K562 (cell line): ENCODE results near the gene NECAB3. TPM values are rescaled to one million over a fixed set of nuclear protein-coding genes. Genes with fewer than 3 reads are reported as not detected.
A peak's percentile ranks its signal among the peaks of the same experiment; 100 is the strongest.

Experiments used
- ATAC-seq: fragments of 200-7000 bp; cut with Tn5 transposase; 3 replicates; pipeline ENCODE4 v1.9.1; 2020; ENCODE audit warnings: moderate library complexity
- BruUV-seq: library from RNA; stranded (reverse); fragments of 400-500 nt; replicated peaks from 2 replicates; lab custom pipeline; 2021; lab: Mats Ljungman, UMichigan
- CTCF ChIA-PET: fragments of 300-600 bp; formaldehyde crosslinking; extraction: SDS; loops from one replicate; lab custom pipeline; 2021; ENCODE audit warnings: low intra/inter-chr PET ratio; lab: Yijun Ruan, JAX
- POLR2A ChIA-PET: fragments of 300-600, 350-650 bp; sonication (Branson Sonifier 250); formaldehyde crosslinking; extraction: SDS; loops from one replicate; lab custom pipeline; 2021; ENCODE audit warnings: antibody characterized with exemption, inconsistent platforms; lab: Yijun Ruan, JAX
- DNase-seq, 4 experiments: peaks; one replicate each; pipeline versions ENCODE4 v3.0.0 to v3.0.0-alpha.2; 2011 to 2018; ENCODE audit warnings: low spot score in 3 of 4, mixed read lengths in 3 of 4; ENCODE audit errors: extremely low read depth in 1 of 4
- FAIRE-seq: peaks from 2 replicates; lab custom pipeline; 2011; peaks lifted over from hg19 to GRCh38; lab: Jason Lieb, UNC
- H2AFZ ChIP-seq: 2 replicates; pipeline ENCODE4 v1.6.0; 2011; ENCODE audit warnings: low read depth, low read length, control low read depth, inconsistent platforms
- H3K27ac ChIP-seq: fragments of 200-600 bp; 3 replicates; pipeline ENCODE4 v1.8.0; 2011; ENCODE audit warnings: low read depth, mild to moderate bottlenecking, control low read depth, inconsistent platforms, low read length, moderate library complexity, mixed read lengths; ENCODE audit errors: extremely low read depth
- H3K27me3 ChIP-seq, 2 experiments: fragments of 300-600 bp in 1 of 2; 2 replicates in 1 of 2; 3 replicates in 1 of 2; pipeline versions ENCODE4 v1.6.0 to v1.8.0; 2011; ENCODE audit warnings: inconsistent platforms in 2 of 2, low read length in 2 of 2, mild to moderate bottlenecking in 1 of 2, mixed read lengths in 1 of 2, moderate library complexity in 1 of 2; ENCODE audit not compliant: control insufficient read depth in 2 of 2, insufficient read depth in 2 of 2
- H3K36me3 ChIP-seq: fragments of 300-600 bp; 3 replicates; pipeline ENCODE4 v1.8.0; 2011; ENCODE audit warnings: mild to moderate bottlenecking, low read length, inconsistent platforms; ENCODE audit not compliant: control insufficient read depth, insufficient read depth
- H3K4me1 ChIP-seq, 2 experiments: fragments of 200-600 bp in 1 of 2; replicated peaks in 1 of 2; 2 replicates in 1 of 2; 3 replicates in 1 of 2; pipeline versions ENCODE4 v1.5.1 to v1.8.0; 2011; ENCODE audit warnings: inconsistent platforms in 2 of 2, low read length in 2 of 2, mild to moderate bottlenecking in 1 of 2, mixed read lengths in 1 of 2, moderate library complexity in 1 of 2; ENCODE audit not compliant: control insufficient read depth in 2 of 2, insufficient read depth in 2 of 2
- H3K4me2 ChIP-seq: 2 replicates; pipeline ENCODE4 v1.6.1; 2011; ENCODE audit warnings: low read length, control low read depth, inconsistent platforms, mixed read lengths; ENCODE audit not compliant: insufficient read depth
- H3K4me3 ChIP-seq: fragments of 200-600 bp; sonication (generic), shearing (Covaris generic); 2 replicates; pipeline ENCODE4 v1.5.1; 2016; ENCODE audit warnings: control low read depth, inconsistent platforms
- H3K79me2 ChIP-seq: fragments of 200-600 bp; 3 replicates; pipeline ENCODE4 v1.8.0; 2011; ENCODE audit warnings: low read length, inconsistent platforms; ENCODE audit not compliant: control insufficient read depth, insufficient read depth
- H3K9ac ChIP-seq, 2 experiments: 2 replicates each; pipeline versions ENCODE4 v1.6.0 to v1.6.1; 2011; ENCODE audit warnings: low read depth in 2 of 2, low read length in 2 of 2, control low read depth in 1 of 2, inconsistent platforms in 1 of 2, mild to moderate bottlenecking in 1 of 2, mixed read lengths in 1 of 2; ENCODE audit not compliant: insufficient read depth in 1 of 2
- H3K9me1 ChIP-seq: one replicate; pipeline ENCODE4 v1.6.0; 2011; ENCODE audit warnings: inconsistent platforms, mild to moderate bottlenecking, low read length, moderate library complexity; ENCODE audit not compliant: control insufficient read depth, insufficient read depth
- H3K9me3 ChIP-seq: replicated peaks from 2 replicates; pipeline ENCODE4 v1.5.1; 2011; ENCODE audit warnings: low read depth, low read length, inconsistent platforms; ENCODE audit not compliant: control insufficient read depth, insufficient read depth
- H4K20me1 ChIP-seq: replicated peaks from 2 replicates; pipeline ENCODE4 v1.6.1; 2011; ENCODE audit warnings: low read length, inconsistent platforms, mixed read lengths; ENCODE audit not compliant: control insufficient read depth, insufficient read depth
- CEBPG ChIP-seq, 3 experiments: fragments of 200-800 bp in 1 of 3; sonication (Bioruptor generic) in 1 of 3; sonication (generic) in 1 of 3; formaldehyde crosslinking in 1 of 3; IDR thresholded peaks in 2 of 3; conservative IDR thresholded peaks in 1 of 3; 2 replicates each; pipeline versions ENCODE4 v1.6.1 to v1.8.0; 2016 to 2022; ENCODE audit warnings: missing compliant biosample characterization in 2 of 3, missing genetic modification characterization in 2 of 3, mild to moderate bottlenecking in 1 of 3, missing genetic modification reagents in 1 of 3
- MXI1 ChIP-seq: IDR thresholded peaks from 2 replicates; pipeline ENCODE4 v1.6.1; 2011; ENCODE audit warnings: low read depth, mild to moderate bottlenecking, improper control_type of control experiment, low read length
- PTRF ChIP-seq: fragments of 450-650 bp; IDR thresholded peaks from 2 replicates; pipeline ENCODE4 v1.6.1; 2016; ENCODE audit warnings: mild to moderate bottlenecking, missing genetic modification characterization, missing compliant biosample characterization
- WGBS: fragments of 100-300 bp; shearing (Covaris generic); methylation state at CpG from one replicate; pipeline ENCODE4 v1.1.6; 2016; ENCODE audit warnings: low coverage, mixed read lengths; ENCODE audit not compliant: insufficient coverage; ENCODE audit errors: missing lambda C conversion rate; 5-methylcytosine and 5-hydroxymethylcytosine counted together
- in situ Hi-C: fragments of 300-500 bp; cut with MboI; formaldehyde crosslinking; loops from 4 replicates; pipeline ENCODE4 v1.15.0; 2018; ENCODE audit warnings: inconsistent platforms, mixed read lengths
- intact Hi-C: fragments of 100-400 bp; cut with micrococcal nuclease; formaldehyde crosslinking; loops from 2 replicates; pipeline ENCODE4 v1.14.2; 2022
- polyA plus RNA-seq, 8 experiments: library from polyadenylated mRNA; depleted of rRNA in 4 of 8; stranded (reverse) in 5 of 8; unstranded in 3 of 8; fragments of >200 nt; fragmentation: Nextera tagmentation in 2 of 8; fragmentation: Illumina TruSeq in 1 of 8; extraction: Ambion mirVana in 2 of 8; extraction: Trizol in 1 of 8; gene quantifications; 2 replicates each; pipeline versions ENCODE4 v1.2.1 to v1.2.3, GENCODE V29; 2011 to 2014; ENCODE audit warnings: inconsistent platforms in 1 of 8, missing spikeins in 1 of 8
- total RNA-seq, 7 experiments: library from RNA; depleted of rRNA in 6 of 7; stranded (reverse); fragments of >200 nt in 6 of 7; fragmentation: Illumina TruSeq in 2 of 7; extraction: Trizol in 2 of 7; gene quantifications; 2 replicates each; pipeline versions ENCODE4 v1.2.1 to v1.2.3, GENCODE V29; 2011 to 2021; ENCODE audit warnings: low replicate concordance in 1 of 7

The NECAB3 gene
- total and polyA plus RNA-seq, 9 of the 15 experiments (the other 6 are each of a cell fraction or from before 2014, with no cell fraction given): 0.94 to 63.3 (median 31.5) TPM

DNA sequence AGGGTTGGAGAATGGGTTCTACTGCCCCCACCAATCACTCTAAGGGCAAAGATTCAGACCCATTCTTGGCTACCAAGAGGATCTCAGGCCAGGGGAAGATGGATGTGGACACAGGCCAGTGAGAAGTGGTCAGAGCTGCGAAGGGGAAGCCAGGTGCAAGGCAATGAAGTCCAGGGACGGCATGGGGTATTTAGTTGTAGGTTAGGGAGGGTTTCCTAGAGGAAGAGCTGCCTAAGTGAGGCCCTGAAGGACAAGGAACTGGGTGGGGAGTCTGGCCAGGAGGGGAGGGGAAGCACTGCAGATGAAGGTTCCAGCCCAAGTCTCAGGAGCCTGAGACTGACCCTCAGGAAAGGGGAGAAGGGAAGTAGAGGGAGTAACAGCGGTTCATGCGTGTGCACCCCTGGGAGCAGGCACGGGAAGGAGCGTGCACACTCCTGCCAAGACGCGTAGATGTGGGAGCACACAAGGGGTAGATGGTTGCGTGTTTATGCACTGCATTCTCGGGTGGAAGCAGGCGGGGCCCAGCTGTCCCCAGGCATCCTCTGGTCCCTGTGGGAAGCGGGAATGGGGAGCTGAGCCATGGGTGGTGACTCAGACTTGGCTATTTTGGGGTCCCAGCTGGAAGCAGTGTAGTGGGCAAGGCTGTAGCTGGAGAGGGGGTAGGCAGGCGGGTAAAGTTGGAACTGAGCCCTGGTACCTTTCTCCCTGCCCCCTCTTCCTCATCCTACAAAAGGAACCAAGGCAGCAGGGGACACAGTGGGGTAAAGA lies 4.2 kb downstream of the NECAB3 start:
- in situ Hi-C loops (loop anchor here (5.0 kb wide), 1 partner anchor 57 kb away; no protein-coding TSS in a partner anchor), intact Hi-C loops (no loop called here)
- TF ChIP-seq PTRF (no peak), CEBPG (CRISPR knock-in tag; IDR thresholded peaks at IDR 0.05) (no peak), CEBPG (tag; conservative IDR thresholded peaks at IDR 0.05 in 1 of 2, IDR thresholded peaks at IDR 0.05 in 1 of 2) (no peak), MXI1 (no peak)
- Histone ChIP-seq H3K4me1 (peaks cover 21 to 61% of the 10 kb centered on the region in 2 experiments), H2AFZ (no peak overlapping the region), H3K9me1 (peaks cover 5% of the 10 kb centered on the region), H4K20me1 (peaks cover 7% of the 10 kb centered on the region; the same call in 1 of the 2 replicates), H3K27me3 (no peaks in the 10 kb centered on the region), H3K9me3 (no peaks in the 10 kb centered on the region), H3K4me2 (no peak overlapping the region), H3K9ac (peak overlapping the region in 1 of 2 experiments; percentile 66; a peak in 1 of 4 replicates), H3K4me3 (no peak overlapping the region), H3K36me3 (peaks cover 54% of the 10 kb centered on the region), H3K79me2 (peaks cover 34% of the 10 kb centered on the region), H3K27ac (no peak overlapping the region; the same call in 2 of the 3 replicates)
- ChIA-PET CTCF (no interaction called here), POLR2A (interaction anchor here (0.6 to 1.6 kb wide), 6 partner anchors 10 to 367 kb away, joined by 3 to 6 read pairs (median 4); no protein-coding TSS in a partner anchor)
- ATAC-seq (no peak), DNase-seq (no peak), FAIRE-seq (no peak)
- 92% methylated on average over 12 of the region's 13 CpGs for WGBS
- no TSS peak for BruUV-seq
